Lower leg skin (tissue), 4 donors: ENCODE data around the gene PHETA2. TPM values are rescaled to one million over a fixed set of nuclear protein-coding genes. Genes with fewer than 3 reads are reported as not detected.

ENCODE experiments used
- total RNA-seq, 4 donors: library from RNA; depleted of rRNA; stranded (reverse); fragments of >200 nt; gene quantifications; one replicate each; pipeline ENCODE4 v1.1.0, GENCODE V29; 2016

The PHETA2 gene
- total RNA-seq, 4 donors from 2014 or later: 4.1 to 13.0 (median 11.3) TPM

Other genes with a start within 250 kb of the PHETA2 start
- gene SREBF2, start 241.1 kb upstream of the PHETA2 start, total RNA-seq: 100 to 1,000 TPM in 2 of 4 donors, 10 to 100 TPM in 2; 91.1 to 122 (median 96.2) TPM
- gene SHISA8, start 159.2 kb upstream of the PHETA2 start, total RNA-seq: 1 to 10 TPM in 2 of 4 donors, under 1 TPM in 2; 0.46 to 2.0 (median 1.0) TPM
- gene TNFRSF13C, start 147.4 kb upstream of the PHETA2 start, total RNA-seq: 1 to 10 TPM; 1.6 to 2.9 (median 1.7) TPM
- gene CENPM, start 127.1 kb upstream of the PHETA2 start, total RNA-seq: 10 to 100 TPM in 2 of 4 donors, 1 to 10 TPM in 2; 5.9 to 20.2 (median 9.1) TPM
- gene SEPTIN3, start 104.8 kb upstream of the PHETA2 start, total RNA-seq: 1 to 10 TPM in 2 of 4 donors, under 1 TPM in 2; 0.76 to 1.2 (median 0.96) TPM
- 1 to 10 TPM; 1.4 to 2.0 (median 1.8) TPM for gene WBP2NL, start 75.5 kb upstream of the PHETA2 start, total RNA-seq
- gene NAGA, start 3.4 kb upstream of the PHETA2 start, total RNA-seq: 10 to 100 TPM; 13.1 to 26.2 (median 17.3) TPM
- 10 to 100 TPM; 11.2 to 21.9 (median 12.6) TPM for gene SMDT1, start 5.5 kb downstream of the PHETA2 start, total RNA-seq
- gene NDUFA6, start 16.5 kb downstream of the PHETA2 start, total RNA-seq: 10 to 100 TPM; 48.8 to 74.7 (median 58.4) TPM
- gene CYP2D6, start 56.6 kb downstream of the PHETA2 start, total RNA-seq: 1 to 10 TPM in 2 of 4 donors, under 1 TPM in 2; 0.61 to 1.4 (median 0.97) TPM
- 10 to 100 TPM; 51.1 to 62.3 (median 58.4) TPM for gene TCF20, start 196.4 kb downstream of the PHETA2 start, total RNA-seq